Mesendoderm (in vitro differentiated cells): ENCODE data around the gene DUOXA1.

Source experiments
- DNase-seq: peaks from one replicate; pipeline ENCODE4 v3.0.0; 2013
- H2AK5ac ChIP-seq: 2 replicates; pipeline ENCODE4 v1.6.1; 2013; ENCODE audit warnings: low read length, inconsistent platforms
- H2BK120ac ChIP-seq: 2 replicates; pipeline ENCODE4 v1.6.1; 2013; ENCODE audit warnings: low read depth, mild to moderate bottlenecking, low read length, moderate library complexity, mixed read lengths
- H2BK15ac ChIP-seq: replicated peaks from 2 replicates; pipeline ENCODE4 v1.6.1; 2013; ENCODE audit warnings: low read depth, mild to moderate bottlenecking, moderate library complexity
- H2BK5ac ChIP-seq: 2 replicates; pipeline ENCODE4 v1.6.1; 2013; ENCODE audit warnings: low read length, inconsistent platforms
- H3K18ac ChIP-seq: 2 replicates; pipeline ENCODE4 v1.6.1; 2013; ENCODE audit warnings: mild to moderate bottlenecking, low read length, mixed read lengths
- H3K23ac ChIP-seq: one replicate; pipeline ENCODE4 v1.6.1; 2013; ENCODE audit warnings: low read length
- H3K27ac ChIP-seq: 2 replicates; pipeline ENCODE4 v1.5.1; 2013; ENCODE audit warnings: low read depth, mild to moderate bottlenecking, inconsistent platforms, low read length, moderate library complexity
- H3K27me3 ChIP-seq: 2 replicates; pipeline ENCODE4 v1.6.1; 2013; ENCODE audit warnings: low read length, control low read depth, mild to moderate bottlenecking, inconsistent platforms; ENCODE audit not compliant: insufficient read depth, poor library complexity
- H3K36me3 ChIP-seq: 2 replicates; pipeline ENCODE4 v1.6.1; 2013; ENCODE audit warnings: low read length, inconsistent platforms; ENCODE audit not compliant: control insufficient read depth, insufficient read depth
- H3K4ac ChIP-seq: one replicate; pipeline ENCODE4 v1.6.1; 2013; ENCODE audit warnings: low read depth, mild to moderate bottlenecking, low read length, moderate library complexity
- H3K4me1 ChIP-seq: 2 replicates; pipeline ENCODE4 v1.6.1; 2013; ENCODE audit warnings: low read depth, low read length, inconsistent platforms; ENCODE audit not compliant: control insufficient read depth
- H3K4me2 ChIP-seq: 2 replicates; pipeline ENCODE4 v1.6.1; 2013; ENCODE audit warnings: low read length
- H3K4me3 ChIP-seq: 2 replicates; pipeline ENCODE4 v1.5.1; 2013; ENCODE audit warnings: mild to moderate bottlenecking, low read length
- H3K56ac ChIP-seq: one replicate; pipeline ENCODE4 v1.6.1; 2013; ENCODE audit warnings: low read length
- H3K79me1 ChIP-seq: 2 replicates; pipeline ENCODE4 v1.6.1; 2013; ENCODE audit warnings: low read length, inconsistent platforms
- H3K79me2 ChIP-seq: 2 replicates; pipeline ENCODE4 v1.6.1; 2013; ENCODE audit warnings: mild to moderate bottlenecking, low read length; ENCODE audit not compliant: control insufficient read depth, insufficient read depth
- H3K9ac ChIP-seq: 2 replicates; pipeline ENCODE4 v1.6.1; 2013; ENCODE audit warnings: low read length, inconsistent platforms
- H4K5ac ChIP-seq: one replicate; pipeline ENCODE4 v1.6.1; 2013; ENCODE audit warnings: low read length
- H4K8ac ChIP-seq: one replicate; pipeline ENCODE4 v1.6.1; 2013; ENCODE audit warnings: low read depth, mild to moderate bottlenecking, control low read depth, low read length, moderate library complexity
- WGBS: extraction: QIAGEN DNeasy Blood & Tissue Kit; methylation state at CpG from one replicate; pipeline ENCODE4 v1.1.7; 2013; ENCODE audit warnings: low lambda C conversion rate, missing lambda C conversion rate; ENCODE audit not compliant: insufficient coverage; ENCODE audit errors: extremely low coverage; 5-methylcytosine and 5-hydroxymethylcytosine counted together

Gene DUOXA1

GRCh38 chr15:45113380-45113990, 16.2 kb downstream of the DUOXA1 start:
- no peak overlapping the region for H2BK15ac ChIP-seq
- no peak overlapping the region for H3K56ac ChIP-seq
- H3K9ac ChIP-seq = no peak overlapping the region
- H3K79me1 ChIP-seq = no peaks in the 10 kb centered on the region
- H3K79me2 ChIP-seq = no peaks in the 10 kb centered on the region
- peaks cover 75% of the 10 kb centered on the region for H3K27me3 ChIP-seq
- no peaks in the 10 kb centered on the region for H3K4me1 ChIP-seq
- no peak overlapping the region for H4K8ac ChIP-seq
- no peak overlapping the region for H2BK120ac ChIP-seq
- no peak overlapping the region for H3K23ac ChIP-seq
- no peak overlapping the region for H2AK5ac ChIP-seq
- H3K4me3 ChIP-seq = no peak overlapping the region
- no peak for DNase-seq
- H2BK5ac ChIP-seq = no peak overlapping the region
- H4K5ac ChIP-seq = no peak overlapping the region
- H3K18ac ChIP-seq = no peak overlapping the region
- no peak overlapping the region for H3K4me2 ChIP-seq
- no peaks in the 10 kb centered on the region for H3K36me3 ChIP-seq
- H3K27ac ChIP-seq = no peak overlapping the region
- no peak overlapping the region for H3K4ac ChIP-seq
- no CpG with 5 or more reads among the region's 14 CpGs for WGBS

- Histone ChIP-seq H3K4me2 (peak overlapping the region; percentile 32), H3K27ac (no peak overlapping the region), H3K9ac (no peak overlapping the region), H3K79me1 (no peaks in the 10 kb centered on the region), H4K5ac (no peak overlapping the region), H3K36me3 (no peaks in the 10 kb centered on the region), H4K8ac (no peak overlapping the region), H3K18ac (no peak overlapping the region), H2AK5ac (no peak overlapping the region), H3K79me2 (no peaks in the 10 kb centered on the region), H3K4me3 (no peak overlapping the region), H2BK15ac (no peak overlapping the region), H3K4me1 (no peaks in the 10 kb centered on the region), H2BK120ac (no peak overlapping the region), H2BK5ac (no peak overlapping the region), H3K4ac (no peak overlapping the region), H3K23ac (no peak overlapping the region), H3K56ac (peak overlapping the region; percentile 5), H3K27me3 (peaks cover 75% of the 10 kb centered on the region)
- DNase-seq = no peak
- no CpG with 5 or more reads among the region's 58 CpGs for WGBS
These were observed 16.9 kb downstream of the DUOXA1 start for GRCh38 chr15:45112591-45113379.

- no peaks in the 10 kb centered on the region for H3K4me1 ChIP-seq
- no peak overlapping the region for H2AK5ac ChIP-seq
- H3K36me3 ChIP-seq = no peaks in the 10 kb centered on the region
- H2BK5ac ChIP-seq = no peak overlapping the region
- no peak overlapping the region for H4K8ac ChIP-seq
- H3K79me1 ChIP-seq = no peaks in the 10 kb centered on the region
- no peak overlapping the region for H2BK120ac ChIP-seq
- no peak overlapping the region for H4K5ac ChIP-seq
- no peak overlapping the region for H3K23ac ChIP-seq
- no CpG with 5 or more reads among the region's 13 CpGs for WGBS
- H3K79me2 ChIP-seq = no peaks in the 10 kb centered on the region
- peaks cover 69% of the 10 kb centered on the region for H3K27me3 ChIP-seq
- H3K18ac ChIP-seq = no peak overlapping the region
- H3K9ac ChIP-seq = no peak overlapping the region
- no peak overlapping the region for H3K4ac ChIP-seq
- no peak overlapping the region for H2BK15ac ChIP-seq
- peak overlapping the region; percentile 32 for H3K4me2 ChIP-seq
- no peak for DNase-seq
- H3K56ac ChIP-seq = no peak overlapping the region
- H3K27ac ChIP-seq = no peak overlapping the region
- no peak overlapping the region for H3K4me3 ChIP-seq
These were observed 17.5 kb downstream of the DUOXA1 start for GRCh38 chr15:45112143-45112590.

GRCh38 chr15:45111390-45112142, 18.1 kb downstream of the DUOXA1 start:
- no peak overlapping the region for H2AK5ac ChIP-seq
- no peak overlapping the region for H3K9ac ChIP-seq
- H3K36me3 ChIP-seq = no peaks in the 10 kb centered on the region
- whole genome bisulfite sequencing = no CpG with 5 or more reads among the region's 71 CpGs
- no peak overlapping the region for H4K8ac ChIP-seq
- H2BK15ac ChIP-seq = no peak overlapping the region
- H3K79me2 ChIP-seq = no peaks in the 10 kb centered on the region
- H4K5ac ChIP-seq = no peak overlapping the region
- DNase-seq = no peak
- no peak overlapping the region for H3K18ac ChIP-seq
- no peak overlapping the region for H3K4ac ChIP-seq
- H3K4me2 ChIP-seq = no peak overlapping the region
- H3K56ac ChIP-seq = no peak overlapping the region
- H3K23ac ChIP-seq = no peak overlapping the region
- peaks cover 63% of the 10 kb centered on the region for H3K27me3 ChIP-seq
- no peak overlapping the region for H2BK120ac ChIP-seq
- H3K79me1 ChIP-seq = no peaks in the 10 kb centered on the region
- H3K27ac ChIP-seq = no peak overlapping the region
- H3K4me1 ChIP-seq = no peaks in the 10 kb centered on the region
- H2BK5ac ChIP-seq = no peak overlapping the region
- no peak overlapping the region for H3K4me3 ChIP-seq

- no peaks in the 10 kb centered on the region for H3K79me2 ChIP-seq
- no peak overlapping the region for H2BK15ac ChIP-seq
- H3K56ac ChIP-seq = no peak overlapping the region
- no peak overlapping the region for H4K5ac ChIP-seq
- no peak overlapping the region for H3K4me3 ChIP-seq
- no peak overlapping the region for H2AK5ac ChIP-seq
- no CpG with 5 or more reads among the region's 11 CpGs for WGBS
- no peak overlapping the region for H3K4ac ChIP-seq
- H2BK120ac ChIP-seq = no peak overlapping the region
- H4K8ac ChIP-seq = no peak overlapping the region
- no peak overlapping the region for H3K23ac ChIP-seq
- H3K18ac ChIP-seq = no peak overlapping the region
- no peak overlapping the region for H3K27ac ChIP-seq
- no peaks in the 10 kb centered on the region for H3K4me1 ChIP-seq
- no peak overlapping the region for H3K9ac ChIP-seq
- no peak overlapping the region for H2BK5ac ChIP-seq
- peaks cover 51% of the 10 kb centered on the region for H3K27me3 ChIP-seq
- no peaks in the 10 kb centered on the region for H3K79me1 ChIP-seq
- no peak for DNase-seq
- H3K36me3 ChIP-seq = no peaks in the 10 kb centered on the region
- no peak overlapping the region for H3K4me2 ChIP-seq
These were observed 19.3 kb downstream of the DUOXA1 start for GRCh38 chr15:45110256-45110820.
